ENCODE results near the gene MATK. TPM values are rescaled to one million over a fixed set of nuclear protein-coding genes. Genes with fewer than 3 reads are reported as not detected.
"Not testable (repeated sequence)": the region's sequence is repeated elsewhere in the genome, so short reads cannot be mapped to it uniquely, and the experiment has no call there.

MATK gene
- total RNA-seq, 4 donors from 2014 or later = 2.1 to 5.8 (median 3.3) TPM

DNA sequence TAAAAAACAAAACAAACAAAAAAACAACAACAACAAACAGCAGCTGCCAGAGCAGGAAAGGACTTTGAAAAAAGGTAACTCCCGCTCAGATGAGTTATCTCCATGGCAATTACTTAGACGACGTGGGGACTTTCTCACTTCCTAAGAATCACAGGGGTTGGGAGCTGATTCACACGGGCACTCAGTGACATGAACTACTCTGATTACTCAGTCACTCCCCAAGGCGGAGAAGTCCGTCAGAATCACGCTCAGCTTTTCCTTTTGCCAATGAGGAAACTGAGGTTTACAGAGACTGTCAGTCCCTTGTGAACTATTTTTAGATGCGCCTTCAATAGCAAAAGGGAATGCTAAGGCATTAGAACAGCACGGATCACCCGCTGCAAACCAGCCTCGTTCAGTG lies 32.3 kb upstream of the MATK start:
- WGBS, 2 donors = 14 to 28% methylated on average over 10 to 11 of the region's 11 CpGs
- no peak overlapping the region for H3K4me3 ChIP-seq (ENCODE audit: low read depth, poor library complexity, severe bottlenecking)
- TF ChIP-seq POLR2A (IDR thresholded peaks at IDR 0.05) = no peak
- TF ChIP-seq, protein P1, sequence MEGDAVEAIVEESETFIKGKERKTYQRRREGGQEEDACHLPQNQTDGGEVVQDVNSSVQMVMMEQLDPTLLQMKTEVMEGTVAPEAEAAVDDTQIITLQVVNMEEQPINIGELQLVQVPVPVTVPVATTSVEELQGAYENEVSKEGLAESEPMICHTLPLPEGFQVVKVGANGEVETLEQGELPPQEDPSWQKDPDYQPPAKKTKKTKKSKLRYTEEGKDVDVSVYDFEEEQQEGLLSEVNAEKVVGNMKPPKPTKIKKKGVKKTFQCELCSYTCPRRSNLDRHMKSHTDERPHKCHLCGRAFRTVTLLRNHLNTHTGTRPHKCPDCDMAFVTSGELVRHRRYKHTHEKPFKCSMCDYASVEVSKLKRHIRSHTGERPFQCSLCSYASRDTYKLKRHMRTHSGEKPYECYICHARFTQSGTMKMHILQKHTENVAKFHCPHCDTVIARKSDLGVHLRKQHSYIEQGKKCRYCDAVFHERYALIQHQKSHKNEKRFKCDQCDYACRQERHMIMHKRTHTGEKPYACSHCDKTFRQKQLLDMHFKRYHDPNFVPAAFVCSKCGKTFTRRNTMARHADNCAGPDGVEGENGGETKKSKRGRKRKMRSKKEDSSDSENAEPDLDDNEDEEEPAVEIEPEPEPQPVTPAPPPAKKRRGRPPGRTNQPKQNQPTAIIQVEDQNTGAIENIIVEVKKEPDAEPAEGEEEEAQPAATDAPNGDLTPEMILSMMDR (IDR thresholded peaks at IDR 0.05) = no peak
- DNase-seq (ENCODE audit: low spot score in 2 of 2) = no peak
- intact Hi-C loops (cut with DNase I; ENCODE audit: low total_unique reads) = no loop called here

DNA sequence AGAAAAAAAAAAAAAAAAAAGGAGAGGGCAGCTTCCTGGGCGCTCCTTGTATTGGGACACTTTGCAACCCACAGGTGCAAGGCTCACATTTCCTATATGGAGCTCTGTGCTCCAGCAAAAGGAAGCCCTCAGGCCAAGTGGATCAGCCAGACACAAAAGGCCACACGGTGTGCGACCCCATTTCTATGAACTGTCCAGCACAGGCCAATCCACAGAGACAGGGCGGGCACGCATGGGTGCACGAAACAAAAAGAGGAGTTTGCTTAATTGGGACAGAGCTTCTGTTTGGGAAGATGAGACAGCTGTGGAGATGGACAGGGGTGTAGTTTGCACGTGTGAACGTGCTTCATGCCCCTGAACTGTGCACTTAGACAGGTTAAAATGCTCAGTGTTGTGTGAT lies 31.6 kb upstream of the MATK start:
- TF ChIP-seq, protein P1 (IDR thresholded peaks at IDR 0.05) = no peak
- no peak for TF ChIP-seq POLR2A (IDR thresholded peaks at IDR 0.05)
- WGBS, 2 donors = 87 to 90% methylated on average over 8 of the region's 8 CpGs
- no peak for DNase-seq (ENCODE audit: low spot score in 2 of 2)

DNA sequence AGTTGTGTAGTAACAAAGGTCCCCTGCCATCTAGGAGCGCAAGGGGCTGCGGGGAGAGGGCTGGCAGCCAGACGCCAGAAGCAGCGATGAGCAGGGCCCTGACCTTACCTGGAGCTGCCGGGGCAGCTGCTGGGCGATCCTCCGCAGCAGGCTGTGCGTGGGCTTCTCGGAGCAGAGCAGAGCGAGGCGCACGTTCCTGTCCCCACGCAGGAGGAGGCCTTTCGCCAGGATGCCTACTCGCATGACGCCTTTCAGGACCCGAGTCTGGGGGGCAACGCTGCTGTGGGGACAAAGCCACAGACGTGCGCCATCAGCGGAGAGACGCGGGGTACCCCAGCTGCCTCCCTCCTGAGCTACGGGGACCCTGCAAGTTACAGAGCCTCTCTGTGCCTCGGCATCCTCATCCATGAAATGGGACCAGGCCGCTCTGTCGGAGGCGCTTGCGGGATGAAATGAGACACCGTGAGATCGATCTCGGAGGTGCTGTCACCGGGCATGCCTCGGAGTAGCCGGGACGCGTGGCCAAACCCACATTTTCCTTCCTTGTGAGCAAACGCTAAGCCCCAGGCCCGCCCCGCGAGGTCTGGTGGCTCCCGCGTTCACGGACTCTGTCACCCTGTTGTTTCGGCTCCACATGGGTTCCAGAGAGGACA lies 30.5 kb upstream of the MATK start:
- no peak overlapping the region for H3K4me3 ChIP-seq (ENCODE audit: low read depth, poor library complexity, severe bottlenecking)
- TF ChIP-seq, protein P1 (IDR thresholded peaks at IDR 0.05) = no peak
- no peak for TF ChIP-seq POLR2A (IDR thresholded peaks at IDR 0.05)
- 91 to 93% methylated on average over 44 to 45 of the region's 45 CpGs for WGBS, 2 donors
- intact Hi-C loops (cut with DNase I; ENCODE audit: low total_unique reads) = no loop called here
- no peak for DNase-seq (ENCODE audit: low spot score in 2 of 2)

More for the DNA sequence above, 31.6 kb upstream of the MATK start:
- H3K4me3 ChIP-seq (ENCODE audit: low read depth, poor library complexity, severe bottlenecking) = no peak overlapping the region
- intact Hi-C loops (cut with DNase I; ENCODE audit: low total_unique reads) = no loop called here

DNA sequence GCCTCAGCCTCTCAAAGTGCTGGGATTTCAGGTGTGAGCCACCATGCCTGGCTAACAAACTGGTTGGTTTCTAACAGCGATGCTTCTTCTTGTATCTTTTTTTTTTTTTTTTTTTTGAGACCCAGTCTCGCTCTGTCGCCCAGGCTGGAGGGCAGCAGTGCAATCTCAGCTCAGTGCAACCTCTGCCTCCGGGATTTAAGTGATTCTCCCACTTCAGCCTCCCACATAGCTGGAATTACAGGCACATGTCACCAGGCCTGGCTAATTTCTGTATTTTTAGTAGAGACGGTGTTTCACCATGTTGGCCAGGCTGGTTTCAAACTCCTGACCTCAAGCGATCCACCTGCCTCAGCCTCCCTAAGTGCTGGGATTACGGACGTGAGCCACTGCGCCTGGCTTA lies 30.0 kb upstream of the MATK start:
- H3K4me3 ChIP-seq (ENCODE audit: low read depth, poor library complexity, severe bottlenecking); intact Hi-C loops (cut with DNase I; ENCODE audit: low total_unique reads); DNase-seq (ENCODE audit: low spot score in 2 of 2): not testable (repeated sequence)
- 90 to 92% methylated on average over 9 of the region's 9 CpGs for WGBS, 2 donors

DNA sequence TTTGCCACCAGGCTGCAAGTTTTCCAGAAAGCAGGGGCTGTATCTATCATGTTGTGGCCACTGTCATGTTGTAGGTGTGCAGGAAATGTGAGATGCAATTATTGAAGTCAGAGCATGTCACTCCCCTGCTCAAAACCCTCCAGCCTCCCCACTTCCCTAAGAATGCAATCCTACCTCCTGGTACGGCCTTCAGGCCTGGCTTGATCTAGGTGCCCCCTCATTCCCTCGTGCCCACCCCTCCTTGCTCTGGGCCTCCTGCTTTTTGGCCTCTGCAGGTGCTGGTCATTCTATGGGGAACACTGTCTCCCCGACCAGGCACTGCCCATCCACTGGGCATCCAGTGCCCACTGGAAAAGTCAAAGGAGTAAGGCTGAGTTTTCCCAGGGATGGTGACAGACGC lies 28.5 kb upstream of the MATK start:
- no peak for DNase-seq (ENCODE audit: low spot score in 2 of 2)
- 95 to 96% methylated on average over 4 of the region's 4 CpGs for WGBS, 2 donors
- H3K4me3 ChIP-seq (ENCODE audit: low read depth, poor library complexity, severe bottlenecking) = no peak overlapping the region
- intact Hi-C loops (cut with DNase I; ENCODE audit: low total_unique reads) = no loop called here
- TF ChIP-seq, protein P1 (IDR thresholded peaks at IDR 0.05) = no peak
- TF ChIP-seq POLR2A (IDR thresholded peaks at IDR 0.05) = no peak

DNA sequence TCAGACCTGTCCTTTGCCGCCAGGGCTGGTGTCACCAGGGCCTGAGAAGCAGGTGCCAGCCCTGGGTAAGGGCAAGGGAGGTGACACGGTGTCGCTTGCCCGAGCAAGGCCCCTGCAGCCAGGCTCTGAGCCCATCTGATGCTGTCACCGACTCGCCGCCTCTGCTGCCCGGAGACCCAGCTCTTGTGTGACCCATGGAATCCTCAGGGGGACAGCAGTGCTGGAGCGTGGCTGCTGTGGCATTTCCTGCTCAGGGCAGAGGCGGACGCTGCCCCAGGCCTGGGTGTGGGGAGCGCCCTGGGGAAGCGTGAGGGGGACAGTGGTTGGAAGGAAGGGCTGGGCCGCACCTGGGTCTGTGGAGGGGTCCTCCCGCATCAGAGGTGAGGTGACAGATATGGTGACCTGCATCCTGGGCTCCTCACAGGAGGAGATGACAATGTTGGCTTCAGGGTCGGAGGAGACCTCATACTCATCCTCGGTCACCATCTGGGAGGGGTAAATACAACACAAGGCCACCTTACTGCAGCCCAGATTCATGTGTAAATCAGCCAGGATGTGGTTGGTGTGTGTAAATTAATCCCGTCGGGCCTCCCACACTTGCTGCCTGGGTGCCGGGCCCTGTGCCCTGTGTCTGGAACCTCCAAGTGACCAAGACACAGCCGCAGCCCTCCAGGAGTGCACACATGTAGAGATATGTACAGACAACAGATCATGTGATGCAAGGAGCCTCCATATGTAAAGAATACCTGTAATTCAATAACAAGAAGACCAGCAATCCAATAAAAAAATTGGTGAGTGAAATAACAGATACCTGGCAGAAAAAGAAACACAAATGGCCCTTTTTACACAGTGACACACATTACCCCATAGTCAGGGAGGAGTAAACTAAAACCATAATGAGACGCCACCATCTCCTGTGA lies 27.6 kb upstream of the MATK start:
- no peak overlapping the region for H3K4me3 ChIP-seq (ENCODE audit: low read depth, poor library complexity, severe bottlenecking)
- intact Hi-C loops (cut with DNase I; ENCODE audit: low total_unique reads) = no loop called here
- 83 to 87% methylated on average over 22 of the region's 22 CpGs for WGBS, 2 donors
- TF ChIP-seq POLR2A (IDR thresholded peaks at IDR 0.05) = no peak
- TF ChIP-seq, protein P1 (IDR thresholded peaks at IDR 0.05) = no peak
- DNase-seq (ENCODE audit: low spot score in 2 of 2) = no peak
